ENCODE results near the gene PES1. TPM values are rescaled to one million over a fixed set of nuclear protein-coding genes. Genes with fewer than 3 reads are reported as not detected.

Gene PES1
- total and polyA plus RNA-seq, 2 experiments from 2014 or later: 64.1 to 76.9 TPM

- Mint-ChIP-seq H3K36me3 (ENCODE audit: low read depth) (peaks cover 94% of the 10 kb centered on the region), H3K27me3 (ENCODE audit: insufficient read depth, low read depth, poor library complexity) (peaks cover 10% of the 10 kb centered on the region), H3K9me3 (no peaks in the 10 kb centered on the region), H3K27ac (no peak overlapping the region), H3K4me3 (no peak overlapping the region), H3K4me1 (no peaks in the 10 kb centered on the region; the same call in 2 of the 3 replicates)
- H4K20me1 ChIP-seq (replicated peaks; ENCODE audit: insufficient read depth): no peaks in the 10 kb centered on the region; the same call in 1 of the 2 replicates
- no peak overlapping the region for H3K4me3 ChIP-seq
- DNase-seq (ENCODE audit: low spot score) (no peak), ATAC-seq (no peak)
- no peaks in the 10 kb centered on the region for H3K4me1 ChIP-seq (ENCODE audit: insufficient read depth)
- H3K27me3 ChIP-seq (ENCODE audit: insufficient read depth): no peaks in the 10 kb centered on the region
- H3K9me2 ChIP-seq (ENCODE audit: insufficient read depth): no peaks in the 10 kb centered on the region
- no peak overlapping the region for H2AFZ ChIP-seq
- no peak overlapping the region for H3K27ac ChIP-seq (ENCODE audit: low read depth)
- H3K4me2 ChIP-seq: no peak overlapping the region
- no peaks in the 10 kb centered on the region for H3K79me2 ChIP-seq (replicated peaks; ENCODE audit: insufficient read depth)
- H3K36me3 ChIP-seq (ENCODE audit: insufficient read depth): peaks cover 34% of the 10 kb centered on the region
- TF ChIP-seq ETS1 (IDR thresholded peaks at IDR 0.05) (no peak), STAT1 (IDR thresholded peaks at IDR 0.05; ENCODE audit: unreplicated experiment) (no peak), ZNF331 (CRISPR knock-in tag; IDR thresholded peaks at IDR 0.05; ENCODE audit: low read depth) (no peak), CREB1 (CRISPR knock-in tag; IDR thresholded peaks at IDR 0.05; ENCODE audit: low read depth) (no peak), JUNB (IDR thresholded peaks at IDR 0.05; ENCODE audit: unreplicated experiment) (no peak), CTCF (conservative IDR thresholded peaks at IDR 0.05; ENCODE audit: low read depth in 2 of 2) (no peak), EZH2 (IDR thresholded peaks at IDR 0.05; ENCODE audit: low read depth, unreplicated experiment) (no peak), POLR2AphosphoS5 (IDR thresholded peaks at IDR 0.05; ENCODE audit: low read depth) (no peak), EZH2phosphoT487 (IDR thresholded peaks at IDR 0.05; ENCODE audit: unreplicated experiment) (no peak), ZNF462 (CRISPR knock-in tag; IDR thresholded peaks at IDR 0.05) (no peak), NANOG (IDR thresholded peaks at IDR 0.05; ENCODE audit: borderline replicate concordance) (no peak), REST (IDR thresholded peaks at IDR 0.05; ENCODE audit: unreplicated experiment) (no peak), ZNF114 (CRISPR knock-in tag; IDR thresholded peaks at IDR 0.05) (no peak)
- no peaks in the 10 kb centered on the region for H3F3A ChIP-seq (replicated peaks; ENCODE audit: low read depth)
Measured at GRCh38 chr22:30582051-30582450, 9.7 kb downstream of the PES1 start.

Measured in GM23338 (cell line).